ENCODE data around the gene NEMP1.
A peak's percentile ranks its signal among the peaks of the same experiment; 100 is the strongest.
"Not testable (repeated sequence)": the region's sequence is repeated elsewhere in the genome, so short reads cannot be mapped to it uniquely, and the experiment has no call there.

The NEMP1 gene

GRCh38 chr12:57078519-57079404, at the start of gene NEMP1:
TSS of gene NEMP1 (minus strand) at chr12:57078791. CDS start at chr12:57078745, 46 bp downstream.
- H3K27me3 Mint-ChIP-seq: no peaks in the 10 kb centered on the region
- H3K4me1 Mint-ChIP-seq: peaks cover 6% of the 10 kb centered on the region
- no peaks in the 10 kb centered on the region for H3K9me3 Mint-ChIP-seq
- peak; percentile 99 for ATAC-seq
- peak within 1 kb of the TSS; percentile 97 for H3K4me3 Mint-ChIP-seq
- no peaks in the 10 kb centered on the region for H3K36me3 Mint-ChIP-seq
- H3K27ac Mint-ChIP-seq: peak within 1 kb of the TSS; percentile 93

DNA sequence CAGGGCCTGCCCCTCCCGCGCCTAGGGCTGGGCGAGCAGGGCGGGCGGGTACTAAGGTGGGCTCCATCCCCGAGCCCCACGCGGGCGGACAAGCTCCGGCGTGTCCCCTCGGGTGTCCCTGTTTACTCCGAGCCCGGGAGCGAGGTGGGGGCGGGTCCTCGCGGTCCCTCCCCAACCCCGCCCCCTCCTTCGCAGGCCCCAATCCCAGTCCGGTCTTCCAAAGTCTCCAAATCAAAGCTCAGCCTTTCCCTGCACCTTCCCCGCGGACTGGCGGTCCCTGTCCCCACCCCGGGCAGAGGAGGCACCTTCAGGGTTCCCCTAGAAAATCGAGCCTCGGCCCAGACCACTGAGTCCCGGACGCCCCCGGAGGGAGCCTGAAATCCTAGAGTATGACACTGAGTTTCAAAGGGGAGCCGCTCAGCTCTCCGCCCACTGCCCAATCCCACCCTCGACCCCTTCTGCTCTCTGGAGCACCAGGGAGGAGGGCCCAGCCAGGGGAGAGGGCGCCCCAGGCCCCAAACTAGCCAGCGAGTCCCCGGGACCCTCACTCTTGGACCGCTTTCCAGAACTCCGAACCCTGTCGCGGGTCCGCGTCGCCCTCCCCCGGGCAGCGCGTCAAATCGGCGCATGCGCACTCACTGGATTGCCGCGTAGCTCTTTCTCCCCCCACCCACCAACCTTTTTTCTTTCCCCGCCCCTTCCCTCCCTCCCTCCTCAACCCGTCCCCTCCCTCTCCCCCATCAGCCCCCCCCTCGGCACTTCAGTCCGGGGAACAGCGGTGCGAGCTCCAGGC, 49.3 kb upstream of the NEMP1 start, which contains the start of gene LRP1:
Gene LRP1, plus strand, starts transcription at position 758 of the 793 bp plus-strand sequence. CDS start 482 bp downstream, outside the sequence.
- Mint-ChIP-seq H3K4me3 (peak within 1 kb of the TSS; percentile 89), H3K4me1 (peaks cover 26% of the 10 kb centered on the region), H3K36me3 (peaks cover 5% of the 10 kb centered on the region), H3K27me3 (no peaks in the 10 kb centered on the region), H3K9me3 (peaks cover 6% of the 10 kb centered on the region), H3K27ac (peak within 1 kb of the TSS; percentile 55)
- ATAC-seq: peak; percentile 70

DNA sequence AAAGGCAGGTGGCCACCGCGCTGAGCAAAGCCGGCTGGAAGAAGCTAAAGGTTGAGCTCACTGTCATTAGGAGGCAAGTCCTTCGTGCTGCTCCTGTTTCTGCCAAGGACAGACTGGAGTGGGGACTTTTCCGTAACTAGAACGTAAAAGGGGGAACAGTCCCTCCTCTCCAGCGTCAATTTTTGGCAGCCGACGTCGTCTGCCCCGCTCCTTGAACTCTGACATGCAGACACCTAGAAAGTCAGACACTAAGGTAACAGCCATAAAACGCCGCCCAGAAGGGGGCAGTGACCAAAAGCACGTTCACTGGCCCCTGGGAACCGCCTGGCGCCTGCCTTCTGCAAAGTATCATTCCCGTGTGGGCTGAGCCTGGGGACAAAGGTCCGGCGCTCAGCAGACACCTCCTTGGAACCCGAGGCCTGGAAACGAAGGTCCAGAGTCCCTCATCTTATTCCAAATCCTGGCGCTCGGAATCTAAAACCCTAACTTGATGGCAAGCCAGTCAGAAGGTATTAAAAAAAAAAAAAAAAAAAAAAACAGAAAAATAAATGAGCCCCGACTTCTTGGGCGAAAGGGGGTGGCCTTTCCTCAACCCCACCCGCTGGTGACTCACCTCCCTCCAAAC, 48.6 kb upstream of the NEMP1 start:
- peaks cover 5% of the 10 kb centered on the region for H3K36me3 Mint-ChIP-seq
- H3K27me3 Mint-ChIP-seq: no peaks in the 10 kb centered on the region
- peak; percentile 44 for ATAC-seq
- peaks cover 6% of the 10 kb centered on the region for H3K9me3 Mint-ChIP-seq
- H3K4me3 Mint-ChIP-seq: peak overlapping the region; percentile 89
- peaks cover 26% of the 10 kb centered on the region for H3K4me1 Mint-ChIP-seq
- H3K27ac Mint-ChIP-seq: peak overlapping the region; percentile 55

- Mint-ChIP-seq H3K9me3 (peaks cover 6% of the 10 kb centered on the region), H3K36me3 (peaks cover 5% of the 10 kb centered on the region), H3K4me3 (no peak overlapping the region), H3K27me3 (no peaks in the 10 kb centered on the region), H3K4me1 (peaks cover 22% of the 10 kb centered on the region), H3K27ac (no peak overlapping the region)
- no peak for ATAC-seq
Measured at GRCh38 chr12:57126561-57126960, 48.0 kb upstream of the NEMP1 start.

DNA sequence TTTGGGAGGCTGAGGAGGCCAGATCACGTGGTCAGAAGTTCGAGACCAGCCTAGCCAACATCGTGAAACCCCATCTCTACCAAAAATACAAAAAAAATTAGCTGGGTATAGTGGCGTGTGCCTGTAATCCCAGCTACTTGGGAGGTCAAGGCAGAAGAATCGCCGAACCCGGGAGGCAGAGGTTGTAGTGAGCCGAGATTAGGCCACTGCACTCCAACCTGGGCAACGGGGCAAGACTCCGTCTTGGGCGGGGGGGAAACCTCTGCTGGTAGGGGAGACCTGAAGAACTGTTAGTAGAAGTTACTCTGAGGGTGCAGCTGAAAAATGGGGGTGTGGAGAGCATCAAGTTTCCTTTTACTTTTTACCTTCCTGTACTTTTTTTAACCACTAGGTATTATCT, 47.5 kb upstream of the NEMP1 start:
- H3K9me3 Mint-ChIP-seq: peaks cover 6% of the 10 kb centered on the region
- no peak for ATAC-seq
- H3K27ac Mint-ChIP-seq: no peak overlapping the region
- no peak overlapping the region for H3K4me3 Mint-ChIP-seq
- H3K4me1 Mint-ChIP-seq: peaks cover 17% of the 10 kb centered on the region
- H3K36me3 Mint-ChIP-seq: peaks cover 5% of the 10 kb centered on the region
- no peaks in the 10 kb centered on the region for H3K27me3 Mint-ChIP-seq

GRCh38 chr12:57124261-57124877, 45.8 kb upstream of the NEMP1 start:
- H3K9me3 Mint-ChIP-seq: peaks cover 6% of the 10 kb centered on the region
- peaks cover 5% of the 10 kb centered on the region for H3K36me3 Mint-ChIP-seq
- no peaks in the 10 kb centered on the region for H3K27me3 Mint-ChIP-seq
- H3K4me1 Mint-ChIP-seq: peaks cover 10% of the 10 kb centered on the region
- H3K4me3 Mint-ChIP-seq: no peak overlapping the region
- H3K27ac Mint-ChIP-seq: no peak overlapping the region
- ATAC-seq: peak; percentile 51

DNA sequence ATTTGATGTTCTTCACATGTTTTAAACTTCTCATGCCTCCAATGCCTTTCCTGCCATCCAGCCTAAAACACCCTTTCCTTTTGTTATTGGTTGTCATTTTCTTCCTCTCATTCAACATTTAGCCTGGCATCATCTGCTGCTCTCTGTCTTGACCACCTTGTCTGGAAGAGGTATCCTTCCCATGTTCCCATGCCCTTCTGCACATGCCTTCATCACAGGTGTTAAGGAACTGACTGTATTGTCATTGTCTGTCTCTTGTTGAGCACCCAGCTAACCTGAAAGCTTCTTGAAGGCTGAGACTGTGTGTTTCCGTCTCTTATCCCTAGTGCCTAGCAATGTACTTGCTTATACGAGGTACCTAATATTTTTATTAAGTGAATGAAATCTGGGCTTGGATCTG, 45.2 kb upstream of the NEMP1 start:
- peaks cover 5% of the 10 kb centered on the region for H3K36me3 Mint-ChIP-seq

GRCh38 chr12:57120718-57121117, 42.1 kb upstream of the NEMP1 start:
- not testable (repeated sequence) for H3K36me3 Mint-ChIP-seq, H3K9me3 Mint-ChIP-seq, H3K4me3 Mint-ChIP-seq, H3K27me3 Mint-ChIP-seq, H3K27ac Mint-ChIP-seq, ATAC-seq
- H3K4me1 Mint-ChIP-seq: peaks cover 22% of the 10 kb centered on the region

More for the DNA sequence above, 45.2 kb upstream of the NEMP1 start:
- H3K9me3 Mint-ChIP-seq: peaks cover 6% of the 10 kb centered on the region
- ATAC-seq: no peak
- H3K4me3 Mint-ChIP-seq: no peak overlapping the region
- H3K27me3 Mint-ChIP-seq: no peaks in the 10 kb centered on the region
- H3K27ac Mint-ChIP-seq: no peak overlapping the region
- H3K4me1 Mint-ChIP-seq: peaks cover 16% of the 10 kb centered on the region

GRCh38 chr12:57119294-57120085, 40.9 kb upstream of the NEMP1 start:
- Mint-ChIP-seq H3K4me3 (peak overlapping the region; percentile 24), H3K36me3 (peaks cover 5% of the 10 kb centered on the region), H3K9me3 (peaks cover 6% of the 10 kb centered on the region), H3K4me1 (peaks cover 21% of the 10 kb centered on the region), H3K27me3 (no peaks in the 10 kb centered on the region), H3K27ac (peak overlapping the region; percentile 60)
- peak; percentile 80 for ATAC-seq

GRCh38 chr12:57118711-57119271, 40.2 kb upstream of the NEMP1 start:
- peak overlapping the region; percentile 60 for H3K27ac Mint-ChIP-seq

DNA sequence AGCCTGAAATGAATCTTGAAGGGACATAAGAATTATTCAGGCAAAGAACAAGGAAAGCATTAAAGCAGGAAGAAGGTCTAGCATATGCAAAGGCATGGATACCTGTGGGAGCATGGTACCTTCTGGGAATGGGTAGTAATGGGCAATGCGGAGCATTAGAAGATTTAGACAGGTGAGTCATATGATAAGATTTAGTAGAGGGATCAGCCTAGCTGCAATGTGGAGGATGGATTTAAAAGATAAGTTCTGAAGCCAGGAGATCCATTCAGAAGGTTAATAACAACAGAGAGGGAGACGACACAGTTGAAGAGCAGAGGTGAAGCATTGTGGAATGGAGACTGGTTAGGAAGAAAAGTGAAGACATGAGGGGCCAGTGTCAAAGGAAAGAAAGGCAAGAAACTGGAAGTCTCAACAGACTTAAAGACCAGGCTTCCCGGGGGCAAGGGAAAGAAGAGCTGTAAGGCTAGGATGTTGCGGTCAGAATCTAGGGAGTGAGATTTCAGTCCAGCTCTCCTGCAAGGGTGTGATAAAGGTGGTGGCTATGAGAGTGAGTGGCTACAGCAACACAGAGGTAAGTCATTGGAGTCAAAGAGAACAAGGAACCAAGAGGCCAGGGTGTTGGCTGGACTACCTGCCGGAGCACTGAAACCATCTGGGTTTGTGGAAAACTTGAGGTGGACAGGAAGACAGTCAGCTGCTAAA, 38.1 kb upstream of the NEMP1 start:
- ATAC-seq: no peak
- peaks cover 25% of the 10 kb centered on the region for H3K4me1 Mint-ChIP-seq
- no peaks in the 10 kb centered on the region for H3K9me3 Mint-ChIP-seq
- H3K27me3 Mint-ChIP-seq: no peaks in the 10 kb centered on the region
- no peaks in the 10 kb centered on the region for H3K36me3 Mint-ChIP-seq
- peak overlapping the region; percentile 1 for H3K27ac Mint-ChIP-seq
- H3K4me3 Mint-ChIP-seq: no peak overlapping the region

More at GRCh38 chr12:57118711-57119271, 40.2 kb upstream of the NEMP1 start:
- H3K27me3 Mint-ChIP-seq: no peaks in the 10 kb centered on the region
- peaks cover 2% of the 10 kb centered on the region for H3K9me3 Mint-ChIP-seq
- ATAC-seq: peak; percentile 88
- H3K36me3 Mint-ChIP-seq: peaks cover 2% of the 10 kb centered on the region
- H3K4me1 Mint-ChIP-seq: peaks cover 15% of the 10 kb centered on the region
- no peak overlapping the region for H3K4me3 Mint-ChIP-seq

- Mint-ChIP-seq H3K4me3 (peak overlapping the region; percentile 88), H3K27ac (peak overlapping the region; percentile 89), H3K36me3 (peaks cover 19% of the 10 kb centered on the region), H3K4me1 (peaks cover 32% of the 10 kb centered on the region), H3K27me3 (no peaks in the 10 kb centered on the region), H3K9me3 (no peaks in the 10 kb centered on the region)
- ATAC-seq: peak; percentile 80
Measured at GRCh38 chr12:57112492-57113294, 34.1 kb upstream of the NEMP1 start.
